Suprapubic skin (tissue), 4 donors: Measurements from ENCODE around the gene EPB41L4A. TPM values are rescaled to one million over a fixed set of nuclear protein-coding genes. Genes with fewer than 3 reads are reported as not detected.
"Not testable (repeated sequence)": the region's sequence is repeated elsewhere in the genome, so short reads cannot be mapped to it uniquely, and the experiment has no call there.

ENCODE experiments used
- DNase-seq, 2 donors: peaks; one replicate each; pipeline ENCODE4 v3.0.0-alpha.2; 2019; ENCODE audit warnings: low spot score in 2 of 2
- H3K27ac ChIP-seq: fragments of 200-600 bp; sonication (generic); one replicate; pipeline ENCODE4 v1.5.1; 2019
- H3K27me3 ChIP-seq: fragments of 200-600 bp; sonication (generic); one replicate; pipeline ENCODE4 v1.5.1; 2019
- H3K36me3 ChIP-seq: fragments of 200-600 bp; sonication (generic); one replicate; pipeline ENCODE4 v1.5.1; 2019
- H3K4me1 ChIP-seq: fragments of 200-600 bp; sonication (generic); one replicate; pipeline ENCODE4 v1.5.1; 2019
- H3K4me3 ChIP-seq: fragments of 200-600 bp; sonication (generic); one replicate; pipeline ENCODE4 v1.5.1; 2019; ENCODE audit warnings: mild to moderate bottlenecking
- H3K9me3 ChIP-seq: fragments of 200-600 bp; sonication (generic); one replicate; pipeline ENCODE4 v1.5.1; 2019
- CTCF ChIP-seq, 2 donors: fragments of 200-600 bp in 1 of 2; fragments of 450-650 bp in 1 of 2; sonication (generic) in 1 of 2; IDR thresholded peaks; one replicate each; pipeline ENCODE4 v1.5.1; 2016 to 2019; ENCODE audit warnings: antibody characterized with exemption in 2 of 2, mild to moderate bottlenecking in 1 of 2, moderate library complexity in 1 of 2
- EP300 ChIP-seq: sonication (generic); formaldehyde crosslinking; IDR thresholded peaks from one replicate; pipeline ENCODE4 v1.6.1; 2017; ENCODE audit warnings: antibody characterized with exemption
- POLR2A ChIP-seq, 2 donors: fragments of 450-650 bp; IDR thresholded peaks; one replicate each; pipeline ENCODE4 v1.6.1; 2017; ENCODE audit warnings: antibody characterized with exemption in 2 of 2, mild to moderate bottlenecking in 2 of 2, moderate library complexity in 2 of 2
- POLR2AphosphoS5 ChIP-seq, 3 donors: sonication (generic); formaldehyde crosslinking; IDR thresholded peaks; one replicate each; pipeline ENCODE4 v1.6.1; 2017; ENCODE audit warnings: antibody characterized with exemption in 3 of 3
- WGBS: methylation state at CpG from one replicate; pipeline ENCODE4 v1.1.5; 2018; 5-methylcytosine and 5-hydroxymethylcytosine counted together
- total RNA-seq, 4 donors: library from RNA; depleted of rRNA; stranded (reverse); fragments of >200 nt; gene quantifications; one replicate each; pipeline ENCODE4 v1.1.0, GENCODE V29; 2016

EPB41L4A gene
- total RNA-seq, 4 donors from 2014 or later: 8.5 to 31.9 (median 12.8) TPM

- H3K4me3 ChIP-seq: no peak overlapping the region
- no peaks in the 10 kb centered on the region for H3K4me1 ChIP-seq
- no peak overlapping the region for H3K27ac ChIP-seq
- no peaks in the 10 kb centered on the region for H3K36me3 ChIP-seq
- 82% methylated on average over 4 of the region's 4 CpGs for WGBS
- no peak for TF ChIP-seq EP300
- no peak for TF ChIP-seq CTCF (IDR thresholded peaks at IDR 0.05)
- no peak for DNase-seq
- no peaks in the 10 kb centered on the region for H3K27me3 ChIP-seq
- H3K9me3 ChIP-seq: no peaks in the 10 kb centered on the region
These were observed 210.1 kb downstream of the EPB41L4A start for GRCh38 chr5:112208699-112209615.

- H3K4me3 ChIP-seq, H3K36me3 ChIP-seq, H3K27ac ChIP-seq, H3K9me3 ChIP-seq, H3K4me1 ChIP-seq, H3K27me3 ChIP-seq, DNase-seq: not testable (repeated sequence)
- 96% methylated on average over 3 of the region's 3 CpGs for WGBS
These were observed 210.9 kb downstream of the EPB41L4A start for GRCh38 chr5:112208195-112208594.

- H3K4me3 ChIP-seq: no peak overlapping the region
- WGBS: 40% methylated on average over 4 of the region's 4 CpGs
- no peaks in the 10 kb centered on the region for H3K4me1 ChIP-seq
- no peak overlapping the region for H3K27ac ChIP-seq
- no peak for TF ChIP-seq CTCF (IDR thresholded peaks at IDR 0.05)
- no peak for TF ChIP-seq POLR2A (IDR thresholded peaks at IDR 0.05)
- TF ChIP-seq POLR2AphosphoS5 (IDR thresholded peaks at IDR 0.05): no peak
- TF ChIP-seq EP300: no peak
- no peaks in the 10 kb centered on the region for H3K9me3 ChIP-seq
- H3K36me3 ChIP-seq: peaks cover 16% of the 10 kb centered on the region
- no peak for DNase-seq
- no peaks in the 10 kb centered on the region for H3K27me3 ChIP-seq
These were observed 213.2 kb downstream of the EPB41L4A start for GRCh38 chr5:112205846-112206245.

GRCh38 chr5:112203229-112203628 lies 215.8 kb downstream of the EPB41L4A start:
- H3K4me1 ChIP-seq: no peaks in the 10 kb centered on the region
- H3K36me3 ChIP-seq: peaks cover 17% of the 10 kb centered on the region
- WGBS: 76% methylated on average over 4 of the region's 4 CpGs
- H3K9me3 ChIP-seq: no peaks in the 10 kb centered on the region
- no peak for DNase-seq
- no peak overlapping the region for H3K27ac ChIP-seq
- H3K27me3 ChIP-seq: no peaks in the 10 kb centered on the region
- no peak overlapping the region for H3K4me3 ChIP-seq
- TF ChIP-seq EP300 (no peak), POLR2AphosphoS5 (IDR thresholded peaks at IDR 0.05) (no peak), CTCF (IDR thresholded peaks at IDR 0.05) (no peak), POLR2A (IDR thresholded peaks at IDR 0.05) (no peak)

- H3K27me3 ChIP-seq: no peaks in the 10 kb centered on the region
- no peak for DNase-seq
- WGBS: 98% methylated on average over 2 of the region's 2 CpGs
- TF ChIP-seq POLR2AphosphoS5 (IDR thresholded peaks at IDR 0.05) (no peak), CTCF (IDR thresholded peaks at IDR 0.05) (no peak), EP300 (no peak), POLR2A (IDR thresholded peaks at IDR 0.05) (no peak)
- no peak overlapping the region for H3K27ac ChIP-seq
- H3K9me3 ChIP-seq: no peaks in the 10 kb centered on the region
- H3K36me3 ChIP-seq: peaks cover 17% of the 10 kb centered on the region
- H3K4me3 ChIP-seq: no peak overlapping the region
- no peaks in the 10 kb centered on the region for H3K4me1 ChIP-seq
These were observed 216.4 kb downstream of the EPB41L4A start for GRCh38 chr5:112202694-112203093.
